Colonic mucosa (tissue), 4 donors: Measurements from ENCODE around the gene HHIPL2. TPM values are rescaled to one million over a fixed set of nuclear protein-coding genes. Genes with fewer than 3 reads are reported as not detected.

ENCODE experiments used
- DNase-seq: peaks from one replicate; pipeline ENCODE4 v3.0.0-alpha.2; 2020
- H3K27ac ChIP-seq: fragments of 200-600 bp; one replicate; pipeline ENCODE4 v1.8.0; 2021
- H3K27me3 ChIP-seq: fragments of 200-600 bp; one replicate; pipeline ENCODE4 v1.8.0; 2021
- H3K36me3 ChIP-seq: fragments of 200-600 bp; one replicate; pipeline ENCODE4 v1.8.0; 2021
- H3K4me1 ChIP-seq: fragments of 200-600 bp; one replicate; pipeline ENCODE4 v1.8.0; 2021; ENCODE audit warnings: mild to moderate bottlenecking
- H3K4me3 ChIP-seq: fragments of 200-600 bp; one replicate; pipeline ENCODE4 v1.8.0; 2021
- H3K9ac ChIP-seq, 2 donors: one replicate each; pipeline ENCODE4 v1.7.0; 2013; ENCODE audit warnings: control low read depth in 2 of 2, low read depth in 2 of 2, low read length in 2 of 2
- H3K9me3 ChIP-seq: fragments of 200-600 bp; one replicate; pipeline ENCODE4 v1.8.0; 2021
- intact Hi-C: fragments of 100-400 bp; cut with DNase I; formaldehyde crosslinking; loops from one replicate; pipeline ENCODE4 v1.14.1; 2022
- total RNA-seq, 2 donors: library from RNA; stranded (reverse); fragmentation: NEBNext Ultra II Directional in 1 of 2; extraction: Animal tissue kit (Norgen Biotek cat#: 25700) in 1 of 2; gene quantifications; one replicate each; pipeline ENCODE4 v1.2.1, GENCODE V29; 2021
- TF ChIP-seq, protein P1 (sequence below): fragments of 200-600 bp; IDR thresholded peaks from one replicate; pipeline ENCODE4 v1.8.0; 2022; ENCODE audit warnings: antibody characterized with exemption, mild to moderate bottlenecking
- donor health status: healthy.
- donor health status: DM: no; HTN: no; CAD: no.
- donor health status: DM: no; HTN: no; CAD: no.

The HHIPL2 gene
- under 1 TPM; 0.22 to 0.45 TPM for total RNA-seq

DNA sequence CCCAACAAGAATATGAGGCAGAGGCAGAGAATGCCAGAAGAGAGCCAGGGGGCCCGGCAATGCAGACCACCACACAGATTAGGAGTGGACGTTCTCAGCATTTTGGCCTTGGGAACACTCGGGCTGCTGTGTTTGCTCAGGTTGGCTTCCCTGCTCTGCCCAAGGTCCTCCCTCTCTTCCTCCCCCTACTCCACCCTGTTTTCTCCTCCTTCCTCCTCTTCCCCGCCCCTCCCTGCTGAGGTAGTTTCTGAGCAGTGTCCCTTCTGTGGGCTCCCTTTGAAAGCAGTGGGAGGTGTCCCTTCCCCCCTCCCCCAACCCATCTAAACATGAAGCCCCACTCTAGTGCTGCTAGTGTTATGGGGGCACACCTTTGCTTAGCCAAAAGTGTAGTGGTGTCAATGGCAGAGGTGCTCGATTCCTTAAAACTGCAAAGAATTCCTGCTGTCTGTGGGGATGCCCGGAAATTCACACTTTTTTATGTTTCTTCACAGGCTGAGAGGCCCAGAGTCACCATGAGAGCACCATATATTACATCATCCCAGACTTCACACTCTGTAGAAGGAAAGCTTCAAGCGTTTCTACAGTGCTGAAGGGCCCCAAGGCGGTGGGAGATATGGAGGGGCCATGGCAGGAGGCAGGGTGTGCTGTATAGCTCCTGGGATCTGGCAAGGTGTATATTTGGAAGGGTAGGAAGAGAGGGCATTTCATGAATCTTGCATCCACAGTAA lies at the start of gene HHIPL2:
Gene HHIPL2 (minus strand): TSS at position 161 of the 728 bp plus-strand sequence. CDS start 60 bp downstream, at position 101.
- no peaks in the 10 kb centered on the region for H3K4me1 ChIP-seq
- DNase-seq: no peak
- TF ChIP-seq, protein P1, sequence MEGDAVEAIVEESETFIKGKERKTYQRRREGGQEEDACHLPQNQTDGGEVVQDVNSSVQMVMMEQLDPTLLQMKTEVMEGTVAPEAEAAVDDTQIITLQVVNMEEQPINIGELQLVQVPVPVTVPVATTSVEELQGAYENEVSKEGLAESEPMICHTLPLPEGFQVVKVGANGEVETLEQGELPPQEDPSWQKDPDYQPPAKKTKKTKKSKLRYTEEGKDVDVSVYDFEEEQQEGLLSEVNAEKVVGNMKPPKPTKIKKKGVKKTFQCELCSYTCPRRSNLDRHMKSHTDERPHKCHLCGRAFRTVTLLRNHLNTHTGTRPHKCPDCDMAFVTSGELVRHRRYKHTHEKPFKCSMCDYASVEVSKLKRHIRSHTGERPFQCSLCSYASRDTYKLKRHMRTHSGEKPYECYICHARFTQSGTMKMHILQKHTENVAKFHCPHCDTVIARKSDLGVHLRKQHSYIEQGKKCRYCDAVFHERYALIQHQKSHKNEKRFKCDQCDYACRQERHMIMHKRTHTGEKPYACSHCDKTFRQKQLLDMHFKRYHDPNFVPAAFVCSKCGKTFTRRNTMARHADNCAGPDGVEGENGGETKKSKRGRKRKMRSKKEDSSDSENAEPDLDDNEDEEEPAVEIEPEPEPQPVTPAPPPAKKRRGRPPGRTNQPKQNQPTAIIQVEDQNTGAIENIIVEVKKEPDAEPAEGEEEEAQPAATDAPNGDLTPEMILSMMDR: no peak
- no peaks in the 10 kb centered on the region for H3K9me3 ChIP-seq
- H3K27ac ChIP-seq: no peak within 1 kb of the TSS
- H3K4me3 ChIP-seq: no peak within 1 kb of the TSS
- H3K36me3 ChIP-seq: no peaks in the 10 kb centered on the region
- no peaks in the 10 kb centered on the region for H3K27me3 ChIP-seq
- H3K9ac ChIP-seq: no peak within 1 kb of the TSS
- intact Hi-C loops: no loop called here

GRCh38 chr1:222596696-222597095 lies 48.8 kb upstream of the HHIPL2 start:
- Histone ChIP-seq H3K4me3 (no peak overlapping the region), H3K9me3 (no peaks in the 10 kb centered on the region), H3K4me1 (peaks cover 4% of the 10 kb centered on the region), H3K36me3 (no peaks in the 10 kb centered on the region), H3K27ac (no peak overlapping the region), H3K9ac (no peak overlapping the region), H3K27me3 (no peaks in the 10 kb centered on the region)
- intact Hi-C loops: no loop called here
- TF ChIP-seq, protein P1: no peak
- no peak for DNase-seq

DNA sequence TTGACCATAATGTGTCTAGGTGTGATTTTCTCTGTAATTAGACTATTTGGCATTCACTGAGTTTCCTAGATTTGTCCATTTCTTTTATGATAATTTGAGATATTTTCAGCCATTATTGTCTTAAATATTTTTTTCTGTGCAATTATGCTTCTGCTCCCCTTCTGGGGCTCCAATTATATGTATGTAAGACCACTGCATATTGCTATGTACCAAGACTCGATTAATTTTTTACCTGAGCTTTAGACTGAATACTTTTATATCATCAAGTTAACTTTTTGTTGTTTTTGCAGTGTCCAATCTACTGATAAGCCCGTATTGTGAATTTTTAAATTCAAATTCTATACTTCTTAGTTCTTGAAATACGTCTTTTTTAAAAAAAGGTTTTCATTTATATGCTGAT lies 46.9 kb upstream of the HHIPL2 start:
- H3K4me1 ChIP-seq: no peaks in the 10 kb centered on the region
- no peak overlapping the region for H3K4me3 ChIP-seq
- no peaks in the 10 kb centered on the region for H3K27me3 ChIP-seq
- no peak overlapping the region for H3K9ac ChIP-seq
- H3K36me3 ChIP-seq: no peaks in the 10 kb centered on the region
- DNase-seq: no peak
- intact Hi-C loops: no loop called here
- TF ChIP-seq, protein P1: no peak
- H3K9me3 ChIP-seq: no peaks in the 10 kb centered on the region
- H3K27ac ChIP-seq: no peak overlapping the region

DNA sequence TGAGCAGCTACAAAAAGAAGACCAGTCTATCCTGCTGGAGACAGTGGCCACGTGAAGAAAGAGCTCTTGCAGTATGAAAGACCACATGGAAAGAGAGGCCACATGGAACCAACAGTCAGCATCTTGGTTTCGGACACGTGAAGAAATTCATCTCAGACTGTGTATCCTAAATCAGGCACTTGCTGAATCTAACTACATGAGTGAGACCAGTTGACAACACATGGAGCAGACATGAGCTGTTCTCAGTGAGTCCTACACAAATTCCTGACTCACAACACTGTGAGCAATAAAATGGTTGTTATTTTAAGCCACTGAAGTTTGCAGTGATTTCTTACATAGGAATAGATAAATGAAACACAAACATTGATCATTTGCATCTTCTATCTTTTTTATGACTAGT lies 44.3 kb upstream of the HHIPL2 start:
- no peaks in the 10 kb centered on the region for H3K9me3 ChIP-seq
- TF ChIP-seq, protein P1: no peak
- intact Hi-C loops: no loop called here
- no peaks in the 10 kb centered on the region for H3K27me3 ChIP-seq
- no peak for DNase-seq
- no peak overlapping the region for H3K4me3 ChIP-seq
- H3K36me3 ChIP-seq: no peaks in the 10 kb centered on the region
- peaks cover 8% of the 10 kb centered on the region for H3K4me1 ChIP-seq
- no peak overlapping the region for H3K9ac ChIP-seq
- H3K27ac ChIP-seq: no peak overlapping the region

- Histone ChIP-seq H3K4me1 (peaks cover 8% of the 10 kb centered on the region), H3K27ac (peak within 1 kb of the TSS; percentile 66)
- intact Hi-C loops: no loop called here
These were observed 41.8 kb upstream of the HHIPL2 start, which contains the start of gene TAF1A for GRCh38 chr1:222589462-222590302. TAF1A (minus strand) TSS chr1:222589933.

More at GRCh38 chr1:222589462-222590302, 41.8 kb upstream of the HHIPL2 start, which contains the start of gene TAF1A:
- H3K36me3 ChIP-seq: no peaks in the 10 kb centered on the region
- H3K4me3 ChIP-seq: peak within 1 kb of the TSS; percentile 66
- H3K9ac ChIP-seq: peak within 1 kb of the TSS; percentile 36 to 72
- no peaks in the 10 kb centered on the region for H3K27me3 ChIP-seq
- no peaks in the 10 kb centered on the region for H3K9me3 ChIP-seq
- DNase-seq: peak; percentile 93
- TF ChIP-seq, protein P1: no peak
